AG04450 (cell line): ENCODE measurements around the gene ALPG. TPM values are rescaled to one million over a fixed set of nuclear protein-coding genes. Genes with fewer than 3 reads are reported as not detected.

Source experiments
- CTCF ChIA-PET: fragments of 300-600, 350-600 bp; formaldehyde crosslinking; extraction: SDS; loops from one replicate; lab custom pipeline; 2022; ENCODE audit warnings: antibody characterized with exemption, inconsistent platforms; lab: Charles Lee
- POLR2A ChIA-PET: fragments of 350-600 bp; formaldehyde crosslinking; extraction: SDS; loops from one replicate; lab custom pipeline; 2021; ENCODE audit warnings: antibody characterized with exemption, inconsistent platforms; lab: Yijun Ruan, JAX
- DNase-seq: peaks from one replicate; pipeline ENCODE4 v3.0.0-alpha.2; 2011; ENCODE audit warnings: low read depth, low spot score
- H3K27ac ChIP-seq: one replicate; pipeline ENCODE4 v1.5.1; 2012; ENCODE audit warnings: low read depth, low read length, control low read depth
- H3K27me3 ChIP-seq: one replicate; pipeline ENCODE4 v1.6.0; 2012; ENCODE audit warnings: low read length; ENCODE audit not compliant: control insufficient read depth, insufficient read depth
- H3K4me3 ChIP-seq: 2 replicates; pipeline ENCODE4 v1.5.1; 2011; ENCODE audit warnings: mild to moderate bottlenecking, low read depth, low read length, control low read depth
- H3K9me3 ChIP-seq: 2 replicates; pipeline ENCODE4 v1.5.1; 2012; ENCODE audit warnings: low read length; ENCODE audit not compliant: control insufficient read depth, insufficient read depth
- CTCF ChIP-seq: IDR thresholded peaks from 2 replicates; pipeline ENCODE4 v1.5.1; 2011; ENCODE audit warnings: low read depth, low read length, control low read depth, inconsistent platforms
- polyA plus RNA-seq: library from polyadenylated mRNA; depleted of rRNA; stranded (reverse); fragments of >200 nt; gene quantifications from 2 replicates; pipeline ENCODE4 v1.2.3, GENCODE V29; 2011

ALPG gene
- polyA plus RNA-seq, 1 experiment: not detected

- H3K9me3 ChIP-seq: no peaks in the 10 kb centered on the region
- CTCF ChIA-PET: no interaction called here
- peaks cover 16% of the 10 kb centered on the region for H3K27me3 ChIP-seq
- POLR2A ChIA-PET: no interaction called here
- no peak for DNase-seq
- no peak overlapping the region for H3K27ac ChIP-seq
- no peak overlapping the region for H3K4me3 ChIP-seq
- TF ChIP-seq CTCF: no peak
Measured at GRCh38 chr2:232434091-232434490, 27.4 kb downstream of the ALPG start.

- TF ChIP-seq CTCF: no peak
- no peaks in the 10 kb centered on the region for H3K9me3 ChIP-seq
- H3K27ac ChIP-seq: no peak overlapping the region
- ChIA-PET POLR2A (no interaction called here), CTCF (no interaction called here)
- H3K27me3 ChIP-seq: peaks cover 16% of the 10 kb centered on the region
- DNase-seq: no peak
- H3K4me3 ChIP-seq: no peak overlapping the region
Measured at GRCh38 chr2:232434563-232435374, 28.1 kb downstream of the ALPG start.

GRCh38 chr2:232435375-232435648 lies 28.7 kb downstream of the ALPG start:
- TF ChIP-seq CTCF: no peak
- no peak overlapping the region for H3K4me3 ChIP-seq
- POLR2A ChIA-PET: no interaction called here
- peaks cover 16% of the 10 kb centered on the region for H3K27me3 ChIP-seq
- H3K9me3 ChIP-seq: no peaks in the 10 kb centered on the region
- no peak for DNase-seq
- CTCF ChIA-PET: no interaction called here
- H3K27ac ChIP-seq: no peak overlapping the region

- Histone ChIP-seq H3K27ac (no peak overlapping the region), H3K27me3 (peaks cover 16% of the 10 kb centered on the region), H3K9me3 (no peaks in the 10 kb centered on the region), H3K4me3 (no peak overlapping the region)
- TF ChIP-seq CTCF: no peak
- CTCF ChIA-PET: no interaction called here
- DNase-seq: no peak
- POLR2A ChIA-PET: no interaction called here
Measured at GRCh38 chr2:232435805-232436204, 29.2 kb downstream of the ALPG start.

- TF ChIP-seq CTCF: no peak
- CTCF ChIA-PET: interaction anchor here (0.5 to 1.5 kb wide), 5 partner anchors 10 to 536 kb away, joined by 3 to 9 read pairs (median 4); no protein-coding TSS in a partner anchor
- Histone ChIP-seq H3K27me3 (peaks cover 11% of the 10 kb centered on the region), H3K9me3 (no peaks in the 10 kb centered on the region), H3K4me3 (no peak overlapping the region), H3K27ac (no peak overlapping the region)
- DNase-seq: no peak
- POLR2A ChIA-PET: no interaction called here
Measured at GRCh38 chr2:232436381-232437194, 29.9 kb downstream of the ALPG start.
